Peyer's patch (tissue), 4 donors: ENCODE measurements around the gene F8. TPM values are rescaled to one million over a fixed set of nuclear protein-coding genes. Genes with fewer than 3 reads are reported as not detected.
"Not testable (repeated sequence)": the region's sequence is repeated elsewhere in the genome, so short reads cannot be mapped to it uniquely, and the experiment has no call there.

Experiments used
- DNase-seq, 3 donors: peaks; one replicate each; pipeline ENCODE4 v3.0.0-alpha.2; 2017 to 2019
- H3K27ac ChIP-seq, 4 donors: fragments of 200-600 bp; sonication (generic); one replicate each; pipeline ENCODE4 v1.5.1; 2016 to 2019
- H3K27me3 ChIP-seq, 2 donors: fragments of 200-600 bp; sonication (generic); one replicate each; pipeline ENCODE4 v1.5.1; 2019
- H3K36me3 ChIP-seq, 3 donors: fragments of 200-600 bp; sonication (generic); one replicate each; pipeline ENCODE4 v1.5.1; 2016 to 2019
- H3K4me1 ChIP-seq, 4 donors: fragments of 200-600 bp; sonication (generic); one replicate each; pipeline ENCODE4 v1.5.1; 2016 to 2019
- H3K4me3 ChIP-seq, 4 donors: fragments of 200-600 bp; sonication (generic); 1 replicate in 3 of 4; 2 replicates in 1 of 4; pipeline ENCODE4 v1.5.1; 2016 to 2019; ENCODE audit warnings: mild to moderate bottlenecking in 1 of 4
- H3K9me3 ChIP-seq, 4 donors: fragments of 200-600 bp; sonication (generic); one replicate each; pipeline ENCODE4 v1.5.1; 2016 to 2019; ENCODE audit warnings: mild to moderate bottlenecking in 1 of 4
- CTCF ChIP-seq, 6 experiments: fragments of 450-650 bp in 4 of 6; fragments of 200-600 bp in 2 of 6; sonication (generic) in 1 of 6; IDR thresholded peaks; one replicate each; pipeline ENCODE4 v1.5.1; 2017 to 2019; ENCODE audit warnings: antibody characterized with exemption in 6 of 6, mild to moderate bottlenecking in 3 of 6, moderate library complexity in 1 of 6
- POLR2A ChIP-seq, 2 donors: fragments of 450-650 bp; IDR thresholded peaks; one replicate each; pipeline ENCODE4 v1.5.1; 2017; ENCODE audit warnings: antibody characterized with exemption in 2 of 2, mild to moderate bottlenecking in 2 of 2, moderate library complexity in 2 of 2
- total RNA-seq, 4 donors: library from RNA; depleted of rRNA; stranded (reverse); fragments of >200 nt; gene quantifications; one replicate each; pipeline ENCODE4 v1.1.0, GENCODE V29; 2016

The F8 gene
- total RNA-seq, 4 donors from 2014 or later, result 1.5 to 19.8 (median 4.6) TPM

- Histone ChIP-seq H3K9me3 (no peaks in the 10 kb centered on the region), H3K4me3 (peak overlapping the region in 2 of 4 donors; percentile 39 to 52), H3K4me1 (no peaks in the 10 kb centered on the region), H3K27ac (no peak overlapping the region), H3K27me3 (no peaks in the 10 kb centered on the region), H3K36me3 (no peaks in the 10 kb centered on the region)
- peak; percentile 65 to 91 (median 68) for DNase-seq
- no peak for TF ChIP-seq POLR2A (IDR thresholded peaks at IDR 0.05)
- TF ChIP-seq CTCF (IDR thresholded peaks at IDR 0.05), result peak; percentile 12 to 82 (median 66)
These were observed 42.0 kb downstream of the F8 start for GRCh38 chrX:154980330-154981115.

DNA sequence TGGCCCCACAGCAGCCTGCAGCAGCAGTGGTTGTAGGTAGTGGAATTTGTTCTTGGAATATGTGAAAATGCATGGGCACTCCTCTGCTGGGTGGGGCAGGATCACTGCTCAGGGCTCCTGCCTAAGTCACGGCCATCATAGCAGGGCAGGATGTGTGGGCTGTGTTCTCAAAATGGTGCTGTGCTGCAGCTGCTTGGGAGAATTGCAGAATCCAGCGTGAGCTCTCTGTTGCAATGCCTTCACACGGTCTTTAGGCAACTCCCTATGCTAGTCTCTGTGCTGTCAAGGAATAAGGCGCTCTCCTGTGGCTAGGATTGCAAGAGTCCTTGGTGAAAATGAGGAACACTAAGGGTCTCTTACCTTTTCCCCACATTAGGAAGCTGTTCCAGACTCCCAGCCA lies 42.9 kb downstream of the F8 start:
- TF ChIP-seq POLR2A (IDR thresholded peaks at IDR 0.05) (no peak), CTCF (IDR thresholded peaks at IDR 0.05) (no peak)
- H3K27me3 ChIP-seq, result no peaks in the 10 kb centered on the region
- no peaks in the 10 kb centered on the region for H3K36me3 ChIP-seq
- H3K9me3 ChIP-seq, result no peaks in the 10 kb centered on the region
- H3K4me3 ChIP-seq, result no peak overlapping the region
- H3K27ac ChIP-seq, result no peak overlapping the region
- no peak for DNase-seq
- no peaks in the 10 kb centered on the region for H3K4me1 ChIP-seq

GRCh38 chrX:154968353-154968752 lies 54.2 kb downstream of the F8 start:
- Histone ChIP-seq H3K27me3 (no peaks in the 10 kb centered on the region), H3K36me3 (no peaks in the 10 kb centered on the region), H3K4me1 (no peaks in the 10 kb centered on the region), H3K9me3 (no peaks in the 10 kb centered on the region), H3K27ac (no peak overlapping the region), H3K4me3 (no peak overlapping the region)
- no peak for DNase-seq
- TF ChIP-seq POLR2A (IDR thresholded peaks at IDR 0.05) (no peak), CTCF (IDR thresholded peaks at IDR 0.05) (no peak)

- no peak for TF ChIP-seq POLR2A (IDR thresholded peaks at IDR 0.05)
- no peak for TF ChIP-seq CTCF (IDR thresholded peaks at IDR 0.05)
- H3K36me3 ChIP-seq, result no peaks in the 10 kb centered on the region
- no peak for DNase-seq
- no peaks in the 10 kb centered on the region for H3K27me3 ChIP-seq
- H3K9me3 ChIP-seq, result no peaks in the 10 kb centered on the region
- no peak overlapping the region for H3K27ac ChIP-seq
- H3K4me3 ChIP-seq, result no peak overlapping the region
- H3K4me1 ChIP-seq, result no peaks in the 10 kb centered on the region
These were observed 54.9 kb downstream of the F8 start for GRCh38 chrX:154967603-154968002.

- Histone ChIP-seq H3K36me3 (no peaks in the 10 kb centered on the region), H3K9me3 (no peaks in the 10 kb centered on the region), H3K27me3 (no peaks in the 10 kb centered on the region), H3K4me3 (no peak overlapping the region), H3K4me1 (no peaks in the 10 kb centered on the region), H3K27ac (no peak overlapping the region)
- DNase-seq, result no peak
- TF ChIP-seq CTCF (IDR thresholded peaks at IDR 0.05), result no peak
- no peak for TF ChIP-seq POLR2A (IDR thresholded peaks at IDR 0.05)
These were observed 60.6 kb downstream of the F8 start for GRCh38 chrX:154961947-154962346.

- not testable (repeated sequence) for H3K27me3 ChIP-seq, H3K4me1 ChIP-seq, H3K9me3 ChIP-seq, H3K27ac ChIP-seq, DNase-seq, H3K36me3 ChIP-seq, H3K4me3 ChIP-seq
These were observed 66.7 kb downstream of the F8 start for GRCh38 chrX:154955799-154956198.

GRCh38 chrX:154939265-154939664 lies 83.3 kb downstream of the F8 start:
- not testable (repeated sequence) for DNase-seq, H3K27me3 ChIP-seq, H3K36me3 ChIP-seq, H3K4me1 ChIP-seq, H3K27ac ChIP-seq, H3K9me3 ChIP-seq, H3K4me3 ChIP-seq

GRCh38 chrX:154924771-154925170 lies 97.8 kb downstream of the F8 start:
- H3K27me3 ChIP-seq, H3K4me1 ChIP-seq, DNase-seq, H3K9me3 ChIP-seq, H3K36me3 ChIP-seq, H3K4me3 ChIP-seq, H3K27ac ChIP-seq: not testable (repeated sequence)
